ENCODE results near the gene PRSS50.

- TF ChIP-seq CTCF (IDR thresholded peaks at IDR 0.05), result no peak
- TF ChIP-seq POLR2A (IDR thresholded peaks at IDR 0.05), result no peak
These were observed 25.1 kb downstream of the PRSS50 start for GRCh38 chr3:46692566-46692990.

Measured in uterus (tissue), 2 donors.